GM12873 (cell line): ENCODE data around the gene HOXA7.

Experiments
- CTCF ChIP-seq: IDR thresholded peaks from 2 replicates; pipeline ENCODE4 v1.5.1; 2012; ENCODE audit warnings: low read depth, mild to moderate bottlenecking, moderate library complexity, low read length, control low read depth; ENCODE audit not compliant: insufficient read depth; ENCODE audit errors: missing control alignments

Gene HOXA7

GRCh38 chr7:27112361-27112760 lies 44.1 kb downstream of the HOXA7 start:
- no peak for TF ChIP-seq CTCF

GRCh38 chr7:27111751-27112277 lies 44.7 kb downstream of the HOXA7 start:
- TF ChIP-seq CTCF = no peak

GRCh38 chr7:27111042-27111750 lies 45.3 kb downstream of the HOXA7 start:
- no peak for TF ChIP-seq CTCF

GRCh38 chr7:27110186-27111031 lies 46.1 kb downstream of the HOXA7 start:
- no peak for TF ChIP-seq CTCF

- TF ChIP-seq CTCF = no peak
Measured at GRCh38 chr7:27109466-27110185, 46.8 kb downstream of the HOXA7 start.

- no peak for TF ChIP-seq CTCF
Measured at GRCh38 chr7:27108390-27109127, 47.9 kb downstream of the HOXA7 start.
